Epithelial cell of proximal tubule (primary cell): ENCODE data around the gene LARP7. TPM values are rescaled to one million over a fixed set of nuclear protein-coding genes. Genes with fewer than 3 reads are reported as not detected.
"Not testable (repeated sequence)": the region's sequence is repeated elsewhere in the genome, so short reads cannot be mapped to it uniquely, and the experiment has no call there.

ENCODE experiments used
- DNase-seq: peaks from one replicate; pipeline ENCODE4 v3.0.0-alpha.2; 2011; ENCODE audit warnings: low read depth
- H3K4me3 ChIP-seq: 2 replicates; pipeline ENCODE4 v1.5.1; 2011; ENCODE audit warnings: low read depth, mild to moderate bottlenecking, low read length
- CTCF ChIP-seq: conservative IDR thresholded peaks from 2 replicates; pipeline ENCODE4 v1.5.1; 2012; ENCODE audit warnings: low read depth, mild to moderate bottlenecking, low read length
- total RNA-seq: library from RNA; depleted of rRNA; stranded (reverse); fragments of >200 nt; gene quantifications from 2 replicates; pipeline ENCODE4 v1.2.3, GENCODE V29; 2015

LARP7 gene
- total RNA-seq, 1 donor from 2014 or later, result 31.8 TPM

- H3K4me3 ChIP-seq, result peak overlapping the region; percentile 37
- TF ChIP-seq CTCF, result no peak
- no peak for DNase-seq
Measured at GRCh38 chr4:112704991-112705845, 68.3 kb downstream of the LARP7 start.

GRCh38 chr4:112705891-112706839 is 69.2 kb downstream of the LARP7 start:
- H3K4me3 ChIP-seq, result peak overlapping the region; percentile 55
- DNase-seq, result not testable (repeated sequence)

DNA sequence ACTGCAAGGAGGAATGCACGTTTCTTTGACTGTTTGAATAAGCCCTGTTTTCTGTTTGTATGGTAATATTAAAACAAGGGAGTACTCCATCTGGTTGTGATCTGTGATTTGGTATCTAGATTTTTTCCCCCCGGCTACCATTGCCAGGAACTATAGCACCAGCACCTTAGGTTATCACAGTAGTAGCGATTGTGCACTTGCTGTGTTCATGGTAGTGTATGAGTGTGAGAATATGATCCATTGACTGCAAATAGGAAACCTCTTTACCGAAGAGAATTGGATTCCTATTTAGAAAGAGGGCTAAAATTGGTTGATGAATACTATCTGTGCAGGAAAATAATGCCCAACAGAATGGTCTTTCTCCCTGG is 69.9 kb downstream of the LARP7 start:
- H3K4me3 ChIP-seq, result no peak overlapping the region
- DNase-seq, result no peak
- TF ChIP-seq CTCF, result no peak

Other genes starting within 250 kb of the LARP7 start
- gene NEUROG2, start 121.0 kb upstream of the LARP7 start, total RNA-seq, result not detected in 2 replicates
- 7.1 and 7.6 TPM in 2 replicates for gene ZGRF1, start 234 bp upstream of the LARP7 start, total RNA-seq